Mucosa of descending colon (tissue), 3 donors: ENCODE results near the gene APCDD1L. TPM values are rescaled to one million over a fixed set of nuclear protein-coding genes. Genes with fewer than 3 reads are reported as not detected.
"Not testable (repeated sequence)": the region's sequence is repeated elsewhere in the genome, so short reads cannot be mapped to it uniquely, and the experiment has no call there.

Source experiments
- ATAC-seq: fragments of 200-7000 bp; cut with Tn5 transposase; one replicate; pipeline ENCODE4 v1.9.1; 2020; ENCODE audit warnings: mild to moderate bottlenecking, moderate library complexity
- DNase-seq, 3 donors: peaks; one replicate each; pipeline ENCODE4 v3.0.0-alpha.2; 2020
- H3K36me3 ChIP-seq: fragments of 200-600 bp; one replicate; pipeline ENCODE4 v1.8.0; 2021; ENCODE audit warnings: low read depth, mild to moderate bottlenecking
- H3K4me1 ChIP-seq: fragments of 200-600 bp; one replicate; pipeline ENCODE4 v1.8.0; 2021; ENCODE audit warnings: low read depth, mild to moderate bottlenecking
- H3K4me3 ChIP-seq: fragments of 200-600 bp; one replicate; pipeline ENCODE4 v1.8.0; 2021; ENCODE audit warnings: mild to moderate bottlenecking
- H3K9me3 ChIP-seq: fragments of 200-600 bp; one replicate; pipeline ENCODE4 v1.8.0; 2021; ENCODE audit warnings: mild to moderate bottlenecking
- CTCF ChIP-seq: fragments of 200-600 bp; IDR thresholded peaks from one replicate; pipeline ENCODE4 v1.8.0; 2022; ENCODE audit warnings: antibody characterized with exemption, mild to moderate bottlenecking
- intact Hi-C, 2 donors: fragments of 100-400 bp; cut with DNase I in 1 of 2; cut with micrococcal nuclease in 1 of 2; formaldehyde crosslinking; loops; one replicate each; pipeline versions ENCODE4 v1.11.0 to v1.11.1; 2022; cut with DNase I, micrococcal nuclease
- total RNA-seq, 3 donors: library from RNA; stranded (reverse); fragmentation: NEBNext Ultra II Directional in 2 of 3; extraction: Animal tissue kit (Norgen Biotek cat#: 25700) in 2 of 3; gene quantifications; one replicate each; pipeline versions ENCODE4 v1.2.1 to v1.2.4, GENCODE V29; 2021 to 2023
- donor health status: DM: no; HTN: no; CAD: no; lungs with moderate emphysema.
- donor health status: DM: no; HTN: no; CAD: no.
- donor health status: DM: no; HTN: yes; CAD: no.

Gene APCDD1L
- total RNA-seq, 3 donors from 2014 or later: 0.23 to 0.57 (median 0.29) TPM

GRCh38 chr20:58511364-58511763 is 3.8 kb downstream of the APCDD1L start:
- Histone ChIP-seq H3K4me1 (no peaks in the 10 kb centered on the region), H3K9me3 (no peaks in the 10 kb centered on the region), H3K36me3 (no peaks in the 10 kb centered on the region), H3K4me3 (no peak overlapping the region)
- intact Hi-C loops: no loop called here
- ATAC-seq: no peak
- DNase-seq: no peak
- TF ChIP-seq CTCF: no peak

- DNase-seq: no peak
- intact Hi-C loops: no loop called here
Measured at GRCh38 chr20:58510921-58511320, 4.3 kb downstream of the APCDD1L start.

GRCh38 chr20:58508762-58509395 is 6.3 kb downstream of the APCDD1L start:
- H3K4me3 ChIP-seq: no peak overlapping the region
- peaks cover 17% of the 10 kb centered on the region for H3K9me3 ChIP-seq
- DNase-seq (no peak), ATAC-seq (no peak)
- intact Hi-C loops: no loop called here
- TF ChIP-seq CTCF: no peak
- no peaks in the 10 kb centered on the region for H3K4me1 ChIP-seq
- no peaks in the 10 kb centered on the region for H3K36me3 ChIP-seq

More at GRCh38 chr20:58510921-58511320, 4.3 kb downstream of the APCDD1L start:
- no peaks in the 10 kb centered on the region for H3K9me3 ChIP-seq
- H3K36me3 ChIP-seq: no peaks in the 10 kb centered on the region
- no peaks in the 10 kb centered on the region for H3K4me1 ChIP-seq
- TF ChIP-seq CTCF: no peak
- H3K4me3 ChIP-seq: no peak overlapping the region
- no peak for ATAC-seq

- H3K9me3 ChIP-seq: peaks cover 17% of the 10 kb centered on the region
- DNase-seq, H3K36me3 ChIP-seq, H3K4me1 ChIP-seq, ATAC-seq, intact Hi-C loops, H3K4me3 ChIP-seq: not testable (repeated sequence)
Measured at GRCh38 chr20:58506999-58507398, 8.2 kb downstream of the APCDD1L start.

- intact Hi-C loops: no loop called here
- Histone ChIP-seq H3K4me1 (no peaks in the 10 kb centered on the region), H3K4me3 (no peak overlapping the region), H3K9me3 (peaks cover 17% of the 10 kb centered on the region), H3K36me3 (no peaks in the 10 kb centered on the region)
- DNase-seq: no peak
- no peak for ATAC-seq
- no peak for TF ChIP-seq CTCF
Measured at GRCh38 chr20:58504566-58504965, 10.6 kb downstream of the APCDD1L start.

GRCh38 chr20:58503668-58504067 is 11.5 kb downstream of the APCDD1L start:
- no peak for TF ChIP-seq CTCF
- Histone ChIP-seq H3K4me3 (no peak overlapping the region), H3K36me3 (no peaks in the 10 kb centered on the region), H3K4me1 (no peaks in the 10 kb centered on the region), H3K9me3 (peaks cover 17% of the 10 kb centered on the region)
- DNase-seq (no peak), ATAC-seq (no peak)
- intact Hi-C loops: no loop called here
